Measurements from ENCODE around the gene C12orf60. TPM values are rescaled to one million over a fixed set of nuclear protein-coding genes. Genes with fewer than 3 reads are reported as not detected.
A peak's percentile ranks its signal among the peaks of the same experiment; 100 is the strongest.

Gene C12orf60
- polyA plus RNA-seq, 3 donors: 0.11 to 0.46 TPM; not detected in 1

DNA sequence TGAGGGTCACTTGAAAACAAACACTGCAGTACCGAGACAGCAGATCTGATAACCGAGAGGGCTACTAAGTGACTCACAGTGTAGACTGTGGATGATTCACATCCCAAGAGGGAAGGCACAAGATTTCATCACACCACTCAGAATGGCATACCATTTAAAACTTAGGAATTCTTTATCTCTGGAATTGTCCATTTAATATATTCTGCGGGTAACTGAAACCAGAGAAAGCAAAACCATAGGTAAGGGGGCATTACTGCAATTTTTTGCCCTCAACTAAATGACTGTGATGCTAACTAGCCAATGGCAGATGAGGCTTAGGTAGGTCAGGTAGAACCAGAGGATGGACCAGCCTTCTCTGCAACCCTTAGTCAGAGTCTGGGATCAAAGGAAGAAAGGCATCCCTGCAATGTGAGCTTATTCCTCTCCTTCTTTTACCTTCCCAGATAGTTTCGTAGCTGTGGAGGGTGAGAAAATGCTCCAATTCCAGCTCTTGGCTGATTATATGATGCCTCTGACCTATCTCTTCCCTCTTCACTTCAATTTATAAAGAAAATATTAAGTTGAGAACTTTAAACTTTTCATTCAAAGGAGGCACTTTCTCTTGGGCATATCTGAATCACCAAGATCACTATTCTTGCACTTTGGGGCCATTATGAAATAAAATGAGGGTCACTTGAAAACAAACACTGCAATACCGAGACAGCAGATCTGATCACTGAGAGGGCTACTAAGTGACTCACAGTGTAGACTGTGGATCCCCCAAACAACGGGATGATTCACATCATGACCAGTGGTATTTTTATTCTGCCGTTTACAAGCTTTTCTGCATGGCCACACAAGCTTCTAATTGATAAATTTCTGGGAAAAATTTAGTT lies 33.1 kb downstream of the C12orf60 start:
- Histone ChIP-seq H2AFZ (ENCODE audit: insufficient read depth, low read depth, low read length, poor library complexity, severe bottlenecking) (no peak overlapping the region), H3K27ac (ENCODE audit: low read depth in 1 of 2, low read length in 2 of 2) (no peak overlapping the region), H4K20me1 (ENCODE audit: insufficient read depth, low read length) (no peaks in the 10 kb centered on the region), H3K4me1 (ENCODE audit: control insufficient read depth in 1 of 2, insufficient read depth in 2 of 2, low read length in 2 of 2) (no peaks in the 10 kb centered on the region), H3K9me3 (replicated peaks in 1 of 2; ENCODE audit: control insufficient read depth in 1 of 2, insufficient read depth in 1 of 2, low read length in 2 of 2) (no peaks in the 10 kb centered on the region), H3K9ac (ENCODE audit: insufficient read depth, low read length, poor library complexity, severe bottlenecking) (no peak overlapping the region), H3K4me3 (replicated peaks in 1 of 3; ENCODE audit: low read depth in 2 of 3, low read length in 3 of 3) (no peak overlapping the region), H3K79me2 (ENCODE audit: insufficient read depth, low read length) (no peaks in the 10 kb centered on the region), H3K4me2 (replicated peaks; ENCODE audit: extremely low read depth, low read length, poor library complexity, severe bottlenecking) (no peak overlapping the region), H3K27me3 (ENCODE audit: control insufficient read depth in 2 of 2, insufficient read depth in 2 of 2, low read length in 2 of 2) (peaks cover 0 to 2% of the 10 kb centered on the region in 2 donors), H3K36me3 (replicated peaks in 1 of 2; ENCODE audit: control insufficient read depth in 1 of 2, insufficient read depth in 2 of 2, low read length in 2 of 2) (no peaks in the 10 kb centered on the region)
- TF ChIP-seq, protein P1, sequence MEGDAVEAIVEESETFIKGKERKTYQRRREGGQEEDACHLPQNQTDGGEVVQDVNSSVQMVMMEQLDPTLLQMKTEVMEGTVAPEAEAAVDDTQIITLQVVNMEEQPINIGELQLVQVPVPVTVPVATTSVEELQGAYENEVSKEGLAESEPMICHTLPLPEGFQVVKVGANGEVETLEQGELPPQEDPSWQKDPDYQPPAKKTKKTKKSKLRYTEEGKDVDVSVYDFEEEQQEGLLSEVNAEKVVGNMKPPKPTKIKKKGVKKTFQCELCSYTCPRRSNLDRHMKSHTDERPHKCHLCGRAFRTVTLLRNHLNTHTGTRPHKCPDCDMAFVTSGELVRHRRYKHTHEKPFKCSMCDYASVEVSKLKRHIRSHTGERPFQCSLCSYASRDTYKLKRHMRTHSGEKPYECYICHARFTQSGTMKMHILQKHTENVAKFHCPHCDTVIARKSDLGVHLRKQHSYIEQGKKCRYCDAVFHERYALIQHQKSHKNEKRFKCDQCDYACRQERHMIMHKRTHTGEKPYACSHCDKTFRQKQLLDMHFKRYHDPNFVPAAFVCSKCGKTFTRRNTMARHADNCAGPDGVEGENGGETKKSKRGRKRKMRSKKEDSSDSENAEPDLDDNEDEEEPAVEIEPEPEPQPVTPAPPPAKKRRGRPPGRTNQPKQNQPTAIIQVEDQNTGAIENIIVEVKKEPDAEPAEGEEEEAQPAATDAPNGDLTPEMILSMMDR (IDR thresholded peaks at IDR 0.05): no peak
- intact Hi-C loops (cut with micrococcal nuclease): no loop called here
- H3K36me3 Mint-ChIP-seq: no peaks in the 10 kb centered on the region
- no peak overlapping the region for H3K27ac Mint-ChIP-seq
- WGBS (ENCODE audit: insufficient coverage): 100% methylated on average over 2 of the region's 7 CpGs
- H3K4me3 Mint-ChIP-seq: no peak overlapping the region
- no peaks in the 10 kb centered on the region for H3K4me1 Mint-ChIP-seq
- peaks cover 0 to 3% (median 0%) of the 10 kb centered on the region in 7 donors for H3K9me3 Mint-ChIP-seq
- peaks cover 2% of the 10 kb centered on the region in 3 donors for H3K27me3 Mint-ChIP-seq (ENCODE audit: low read depth in 3 of 3)
- peak in 2 of 3 donors; percentile 10 to 52 for DNase-seq

- peaks cover 0 to 2% (median 2%) of the 10 kb centered on the region in 3 donors for H3K27me3 Mint-ChIP-seq (ENCODE audit: low read depth in 3 of 3)
- H3K27me3 ChIP-seq (ENCODE audit: control insufficient read depth in 2 of 2, insufficient read depth in 2 of 2, low read length in 2 of 2): no peaks in the 10 kb centered on the region
- H3K79me2 ChIP-seq (ENCODE audit: insufficient read depth, low read length): no peaks in the 10 kb centered on the region
- H3K4me3 Mint-ChIP-seq: no peak overlapping the region
- intact Hi-C loops (cut with micrococcal nuclease): no loop called here
- H3K36me3 Mint-ChIP-seq: no peaks in the 10 kb centered on the region
- WGBS (ENCODE audit: insufficient coverage): no CpG with 5 or more reads among the region's 1 CpG
- no peaks in the 10 kb centered on the region for H3K4me1 Mint-ChIP-seq
- H3K4me2 ChIP-seq (replicated peaks; ENCODE audit: extremely low read depth, low read length, poor library complexity, severe bottlenecking): no peak overlapping the region
- H3K9me3 Mint-ChIP-seq: peaks cover 0 to 3% (median 0%) of the 10 kb centered on the region in 7 donors
- no peak for DNase-seq
- H3K4me3 ChIP-seq (replicated peaks in 1 of 3; ENCODE audit: low read depth in 2 of 3, low read length in 3 of 3): no peak overlapping the region
- H3K27ac Mint-ChIP-seq: no peak overlapping the region
- no peaks in the 10 kb centered on the region for H4K20me1 ChIP-seq (ENCODE audit: insufficient read depth, low read length)
- H2AFZ ChIP-seq (ENCODE audit: insufficient read depth, low read depth, low read length, poor library complexity, severe bottlenecking): no peak overlapping the region
- no peaks in the 10 kb centered on the region for H3K36me3 ChIP-seq (replicated peaks in 1 of 2; ENCODE audit: control insufficient read depth in 1 of 2, insufficient read depth in 2 of 2, low read length in 2 of 2)
- TF ChIP-seq, protein P1 (IDR thresholded peaks at IDR 0.05): no peak
- no peak overlapping the region for H3K27ac ChIP-seq (ENCODE audit: low read depth in 1 of 2, low read length in 2 of 2)
- no peak overlapping the region for H3K9ac ChIP-seq (ENCODE audit: insufficient read depth, low read length, poor library complexity, severe bottlenecking)
- H3K4me1 ChIP-seq (ENCODE audit: control insufficient read depth in 1 of 2, insufficient read depth in 2 of 2, low read length in 2 of 2): no peaks in the 10 kb centered on the region
- no peaks in the 10 kb centered on the region for H3K9me3 ChIP-seq (replicated peaks in 1 of 2; ENCODE audit: control insufficient read depth in 1 of 2, insufficient read depth in 1 of 2, low read length in 2 of 2)
These were observed 35.8 kb downstream of the C12orf60 start for GRCh38 chr12:14839262-14839661.

Data from CD14-positive monocyte (primary cell).